HepG2 (cell line): ENCODE results near the gene CLDN15. TPM values are rescaled to one million over a fixed set of nuclear protein-coding genes. Genes with fewer than 3 reads are reported as not detected.

Experiments used
- CCDC6 ChIP-seq: sonication (generic); formaldehyde crosslinking; IDR thresholded peaks from 2 replicates; pipeline ENCODE4 v1.8.1; 2022; ENCODE audit warnings: mild to moderate bottlenecking, missing genetic modification reagents, moderate library complexity
- ETV5 ChIP-seq: IDR thresholded peaks from 2 replicates; pipeline ENCODE4 v1.6.1; 2018; ENCODE audit warnings: missing biosample characterization, missing genetic modification reagents, inconsistent platforms, borderline replicate concordance
- FLYWCH1 ChIP-seq: sonication (generic); formaldehyde crosslinking; IDR thresholded peaks from 2 replicates; pipeline ENCODE4 v1.8.1; 2023; ENCODE audit warnings: mild to moderate bottlenecking, missing genetic modification reagents
- FOXA1 ChIP-seq, 2 experiments: fragments of 450-650 bp in 1 of 2; sonication (generic) in 1 of 2; formaldehyde crosslinking in 1 of 2; IDR thresholded peaks; 2 replicates each; pipeline versions ENCODE4 v1.4.0 to v1.6.1; 2016 to 2020; ENCODE audit warnings: missing genetic modification reagents in 1 of 2
- HNF4G ChIP-seq, 2 experiments: sonication (generic) in 1 of 2; formaldehyde crosslinking in 1 of 2; IDR thresholded peaks; 2 replicates each; pipeline versions ENCODE4 v1.4.0 to v1.6.1; 2011 to 2020; ENCODE audit warnings: borderline replicate concordance in 2 of 2, low read depth in 2 of 2, mild to moderate bottlenecking in 2 of 2, low read length in 1 of 2, missing genetic modification reagents in 1 of 2, moderate library complexity in 1 of 2
- JARID2 ChIP-seq: sonication (generic); formaldehyde crosslinking; IDR thresholded peaks from 2 replicates; pipeline ENCODE4 v1.8.1; 2023; ENCODE audit warnings: missing genetic modification reagents, inconsistent platforms; ENCODE audit not compliant: insufficient replicate concordance
- MAFG ChIP-seq: sonication (generic); formaldehyde crosslinking; IDR thresholded peaks from 2 replicates; pipeline ENCODE4 v1.5.1; 2020; ENCODE audit warnings: mild to moderate bottlenecking, missing genetic modification reagents
- RAD21 ChIP-seq: fragments of 450-650 bp; formaldehyde crosslinking; IDR thresholded peaks from 2 replicates; pipeline ENCODE4 v1.5.0; 2020; ENCODE audit warnings: mild to moderate bottlenecking
- RCOR2 ChIP-seq: IDR thresholded peaks from 2 replicates; pipeline ENCODE4 v1.6.1; 2016; ENCODE audit warnings: missing biosample characterization, missing genetic modification reagents
- SMC3 ChIP-seq: IDR thresholded peaks from 2 replicates; pipeline ENCODE4 v1.6.1; 2011; ENCODE audit warnings: low read length, improper control_type of control experiment
- TEF ChIP-seq: sonication (generic); formaldehyde crosslinking; IDR thresholded peaks from 2 replicates; pipeline ENCODE4 v1.5.0; 2020; ENCODE audit warnings: missing genetic modification reagents
- ZBTB10 ChIP-seq: sonication (generic); formaldehyde crosslinking; IDR thresholded peaks from 2 replicates; pipeline ENCODE4 v1.4.0; 2020; ENCODE audit warnings: missing genetic modification reagents, borderline replicate concordance
- ZBTB3 ChIP-seq: sonication (generic); formaldehyde crosslinking; IDR thresholded peaks from 2 replicates; pipeline ENCODE4 v1.4.0; 2020; ENCODE audit warnings: low read depth, mild to moderate bottlenecking, moderate library complexity, missing genetic modification reagents, borderline replicate concordance
- ZBTB33 ChIP-seq: sonication (generic); formaldehyde crosslinking; IDR thresholded peaks from 2 replicates; pipeline ENCODE4 v1.4.0; 2020; ENCODE audit warnings: missing genetic modification reagents
- ZNF331 ChIP-seq: sonication (generic); formaldehyde crosslinking; IDR thresholded peaks from 2 replicates; pipeline ENCODE4 v1.4.0; 2020; ENCODE audit warnings: missing genetic modification reagents
- ZNF335 ChIP-seq: sonication (generic); formaldehyde crosslinking; IDR thresholded peaks from 2 replicates; pipeline ENCODE4 v1.4.0; 2020; ENCODE audit warnings: missing genetic modification reagents
- ZNF549 ChIP-seq: sonication (generic); formaldehyde crosslinking; IDR thresholded peaks from 2 replicates; pipeline ENCODE4 v1.5.0; 2020; ENCODE audit warnings: missing genetic modification reagents
- ZNF883 ChIP-seq: sonication (generic); formaldehyde crosslinking; IDR thresholded peaks from 2 replicates; pipeline ENCODE4 v1.5.1; 2020; ENCODE audit warnings: mild to moderate bottlenecking, missing genetic modification reagents; ENCODE audit errors: not compliant biosample characterization
- polyA plus RNA-seq, 8 experiments: library from polyadenylated mRNA; depleted of rRNA in 3 of 8; stranded (reverse) in 7 of 8; unstranded in 1 of 8; fragments of >200 nt; fragmentation: Illumina TruSeq in 4 of 8; extraction: Trizol in 4 of 8; gene quantifications; 2 replicates each; pipeline versions ENCODE4 v1.2.1 to v1.2.3, GENCODE V29; 2011 to 2016; ENCODE audit warnings: low read depth in 4 of 8, missing spikeins in 1 of 8, mixed read lengths in 1 of 8; ENCODE audit not compliant: insufficient read depth in 1 of 8
- total RNA-seq, 5 experiments: library from RNA; depleted of rRNA; stranded (reverse); fragments of >200 nt; fragmentation: Illumina TruSeq; extraction: Trizol; gene quantifications; 2 replicates each; pipeline ENCODE4 v1.2.3, GENCODE V29; 2016; ENCODE audit warnings: low read depth in 1 of 5
- TF ChIP-seq, protein P1 (sequence below): IDR thresholded peaks from 2 replicates; pipeline ENCODE4 v1.6.1; 2012; ENCODE audit warnings: low read depth, low read length, improper control_type of control experiment

The CLDN15 gene
- total and polyA plus RNA-seq, 2 of the 13 experiments (the other 11 are each of a cell fraction or from before 2014, with no cell fraction given), result 7.1 to 17.8 TPM

- TF ChIP-seq TEF (CRISPR knock-in tag) (no peak), FLYWCH1 (CRISPR knock-in tag) (no peak), MAFG (no peak), HNF4G (IDR thresholded peaks at IDR 0.05; ENCODE audit: borderline replicate concordance, low read depth, low read length) (no peak), HNF4G (CRISPR knock-in tag; IDR thresholded peaks at IDR 0.05; ENCODE audit: borderline replicate concordance, low read depth) (peak; percentile 47; the same call in 1 of the 2 replicates), SMC3 (no peak), CCDC6 (CRISPR knock-in tag) (0 out of 2 replicates have a peak, but pooled peaks have one; percentile 22), ZBTB3 (CRISPR knock-in tag) (no peak), RAD21 (CRISPR knock-in tag) (no peak), ZNF549 (CRISPR knock-in tag) (no peak), ZNF335 (CRISPR knock-in tag) (0 out of 2 replicates have a peak, but pooled peaks have one; percentile 65), ZNF883 (CRISPR knock-in tag) (peak; percentile 51), ZNF331 (CRISPR knock-in tag) (peak; percentile 15; the same call in 1 of the 2 replicates), FOXA1 (IDR thresholded peaks at IDR 0.05) (no peak), FOXA1 (CRISPR knock-in tag; IDR thresholded peaks at IDR 0.05) (no peak), ZBTB33 (CRISPR knock-in tag) (0 out of 2 replicates have a peak, but pooled peaks have one; percentile 17), ZBTB10 (CRISPR knock-in tag) (0 out of 2 replicates have a peak, but pooled peaks have one; percentile 30), ETV5 (peak; percentile 66), JARID2 (CRISPR knock-in tag) (peak; percentile 52), RCOR2 (CRISPR knock-in tag) (no peak)
- TF ChIP-seq, protein P1, sequence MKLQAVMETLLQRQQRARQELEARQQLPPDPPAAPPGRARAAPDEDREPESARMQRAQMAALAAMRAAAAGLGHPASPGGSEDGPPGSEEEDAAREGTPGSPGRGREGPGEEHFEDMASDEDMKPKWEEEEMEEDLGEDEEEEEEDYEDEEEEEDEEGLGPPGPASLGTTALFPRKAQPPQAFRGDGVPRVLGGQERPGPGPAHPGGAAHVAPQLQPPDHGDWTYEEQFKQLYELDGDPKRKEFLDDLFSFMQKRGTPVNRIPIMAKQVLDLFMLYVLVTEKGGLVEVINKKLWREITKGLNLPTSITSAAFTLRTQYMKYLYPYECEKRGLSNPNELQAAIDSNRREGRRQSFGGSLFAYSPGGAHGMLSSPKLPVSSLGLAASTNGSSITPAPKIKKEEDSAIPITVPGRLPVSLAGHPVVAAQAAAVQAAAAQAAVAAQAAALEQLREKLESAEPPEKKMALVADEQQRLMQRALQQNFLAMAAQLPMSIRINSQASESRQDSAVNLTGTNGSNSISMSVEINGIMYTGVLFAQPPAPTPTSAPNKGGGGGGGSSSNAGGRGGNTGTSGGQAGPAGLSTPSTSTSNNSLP, result no peak; the same call in 1 of the 2 replicates
These were observed 14.5 kb upstream of the CLDN15 start (continued) for GRCh38 chr7:101251871-101252659.
